HL-60 (cell line): Measurements from ENCODE around the gene SLC7A6.

Experiments
- DNase-seq, 2 experiments: peaks; one replicate each; pipeline ENCODE4 v3.0.0-alpha.2; 2010 to 2020; ENCODE audit warnings: low read depth in 1 of 2, low spot score in 1 of 2
- H3K27ac ChIP-seq: fragments of 250-450 bp; sonication (Bioruptor Pico); replicated peaks from 2 replicates; pipeline ENCODE4 v1.5.1; 2020; ENCODE audit warnings: mild to moderate bottlenecking, moderate library complexity
- H3K27me3 ChIP-seq: fragments of 250-450 bp; sonication (Bioruptor Pico); 2 replicates; pipeline ENCODE4 v1.5.1; 2021; ENCODE audit warnings: mild to moderate bottlenecking, moderate library complexity; ENCODE audit not compliant: insufficient read depth, poor library complexity, severe bottlenecking
- H3K4me3 ChIP-seq: replicated peaks from 2 replicates; pipeline ENCODE4 v1.5.1; 2011; ENCODE audit warnings: mild to moderate bottlenecking, control low read depth, low read length; ENCODE audit not compliant: insufficient read depth
- CTCF ChIP-seq: IDR thresholded peaks from one replicate; pipeline ENCODE4 v1.5.1; 2011; ENCODE audit warnings: low read length, control low read depth, inconsistent platforms; ENCODE audit not compliant: insufficient read depth
- GABPA ChIP-seq: IDR thresholded peaks from 2 replicates; pipeline ENCODE4 v1.6.1; 2012; ENCODE audit warnings: low read depth
- POLR2AphosphoS5 ChIP-seq: IDR thresholded peaks from 2 replicates; pipeline ENCODE4 v1.6.1; 2012; ENCODE audit warnings: low read depth
- REST ChIP-seq: IDR thresholded peaks from 2 replicates; pipeline ENCODE4 v1.6.1; 2012; ENCODE audit warnings: low read depth; ENCODE audit not compliant: insufficient replicate concordance
- SPI1 ChIP-seq: IDR thresholded peaks from 2 replicates; pipeline ENCODE4 v1.6.1; 2012; ENCODE audit warnings: low read depth, mild to moderate bottlenecking, borderline replicate concordance

Gene SLC7A6

DNA sequence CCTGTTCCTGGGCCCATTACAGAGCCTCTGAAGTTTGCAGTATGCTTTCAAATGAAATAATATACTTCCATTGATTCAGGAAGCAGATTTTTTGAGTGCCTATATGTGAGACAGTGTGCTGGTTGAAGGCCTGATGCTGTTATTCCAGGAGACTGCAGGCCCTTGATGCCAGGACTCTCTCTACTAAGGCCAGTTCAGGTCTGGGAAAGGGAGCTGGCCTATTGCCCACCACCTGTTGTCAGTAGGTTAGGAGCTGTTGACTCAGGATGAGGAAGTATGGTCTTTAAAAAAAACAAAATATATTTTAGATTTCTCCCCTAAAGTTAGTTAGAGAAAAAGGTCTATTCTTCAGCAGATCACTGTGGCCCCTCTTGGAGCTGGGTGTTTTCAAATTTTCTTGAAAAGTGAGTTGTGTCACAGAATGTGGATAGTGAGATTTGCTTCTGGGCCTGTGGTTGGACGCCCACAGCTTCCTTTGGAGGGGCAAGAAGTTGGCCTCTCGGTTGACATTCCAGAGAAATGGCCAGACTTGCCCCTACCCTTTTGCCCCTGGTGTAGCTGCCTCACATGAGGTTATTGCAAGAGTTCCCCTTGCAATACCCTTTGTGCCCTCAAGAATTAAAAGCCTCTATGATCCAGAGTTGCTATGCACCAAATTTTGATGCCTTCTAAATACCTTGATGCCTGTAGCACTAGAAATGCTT, 36.3 kb upstream of the SLC7A6 start:
- Histone ChIP-seq H3K4me3 (no peak overlapping the region), H3K27me3 (no peaks in the 10 kb centered on the region), H3K27ac (no peak overlapping the region; the same call in 1 of the 2 replicates)
- DNase-seq: no peak
- TF ChIP-seq CTCF (no peak), GABPA (no peak), REST (no peak), SPI1 (no peak), POLR2AphosphoS5 (no peak)

DNA sequence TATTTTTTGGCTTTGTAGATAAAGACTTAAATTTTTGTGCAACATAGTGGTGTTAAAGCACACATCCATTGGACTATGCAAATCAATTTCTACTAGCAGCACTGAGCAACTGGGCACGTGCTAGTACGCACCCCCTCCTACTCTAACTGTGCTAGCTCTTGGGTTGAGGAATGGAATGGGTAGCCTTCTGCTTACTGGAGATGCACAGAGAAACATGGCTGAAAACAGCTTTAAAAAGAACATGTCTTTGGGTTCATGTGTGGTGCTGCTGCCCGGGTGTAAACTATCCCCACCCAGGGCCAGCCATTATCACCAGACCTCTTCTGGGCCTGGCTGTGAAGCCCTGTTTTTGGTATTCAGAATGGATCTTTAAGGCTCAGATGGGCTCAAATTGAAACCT, 35.7 kb upstream of the SLC7A6 start:
- TF ChIP-seq REST (no peak), GABPA (no peak)
- Histone ChIP-seq H3K27ac (no peak overlapping the region; the same call in 1 of the 2 replicates), H3K27me3 (no peaks in the 10 kb centered on the region), H3K4me3 (no peak overlapping the region)
- no peak for DNase-seq

GRCh38 chr16:68229431-68230175, 34.7 kb upstream of the SLC7A6 start:
- DNase-seq: peak in 1 of 2 experiments; percentile 41
- H3K27me3 ChIP-seq: no peaks in the 10 kb centered on the region
- H3K4me3 ChIP-seq: no peak overlapping the region
- peak; percentile 84 for TF ChIP-seq CTCF
- TF ChIP-seq SPI1: no peak
- no peak for TF ChIP-seq REST
- no peak overlapping the region for H3K27ac ChIP-seq
